IgD-negative memory B cell (primary cell): ENCODE results near the gene ERG. TPM values are rescaled to one million over a fixed set of nuclear protein-coding genes. Genes with fewer than 3 reads are reported as not detected.

Source experiments
- H3K27ac Mint-ChIP-seq, 3 donors: one replicate each; pipeline ENCODE4 v1.8.0; 2020 to 2022; ENCODE audit warnings: mild to moderate bottlenecking in 3 of 3, mixed read lengths in 3 of 3, moderate library complexity in 1 of 3
- H3K27me3 Mint-ChIP-seq: one replicate; pipeline ENCODE4 v1.8.0; 2021; ENCODE audit warnings: mixed read lengths
- H3K36me3 Mint-ChIP-seq: one replicate; pipeline ENCODE4 v1.8.0; 2020; ENCODE audit warnings: mild to moderate bottlenecking, mixed read lengths
- H3K4me1 Mint-ChIP-seq, 3 donors: one replicate each; pipeline ENCODE4 v1.8.0; 2020 to 2022; ENCODE audit warnings: mixed read lengths in 3 of 3, mild to moderate bottlenecking in 1 of 3
- H3K4me3 Mint-ChIP-seq, 4 donors: one replicate each; pipeline ENCODE4 v1.8.0; 2020 to 2022; ENCODE audit warnings: mild to moderate bottlenecking in 4 of 4, mixed read lengths in 4 of 4, moderate library complexity in 3 of 4
- H3K9me3 Mint-ChIP-seq, 3 donors: one replicate each; pipeline ENCODE4 v1.8.0; 2020 to 2021; ENCODE audit warnings: mixed read lengths in 3 of 3, mild to moderate bottlenecking in 1 of 3
- polyA plus RNA-seq: library from polyadenylated mRNA; unstranded; fragments of 300-500 nt; fragmentation: Illumina TruSeq; gene quantifications from one replicate; pipeline ENCODE4 v1.2.3, GENCODE V29; 2021

Gene ERG
- polyA plus RNA-seq, 1 donor from 2014 or later = not detected

- H3K27ac Mint-ChIP-seq = no peak overlapping the region
- no peaks in the 10 kb centered on the region for H3K4me1 Mint-ChIP-seq
- H3K27me3 Mint-ChIP-seq = peaks cover 3% of the 10 kb centered on the region
- peaks cover 0 to 2% (median 2%) of the 10 kb centered on the region in 3 donors for H3K9me3 Mint-ChIP-seq
- H3K36me3 Mint-ChIP-seq = no peaks in the 10 kb centered on the region
- H3K4me3 Mint-ChIP-seq = no peak overlapping the region
These were observed 78.1 kb downstream of the ERG start for GRCh38 chr21:38420140-38420539.

- Mint-ChIP-seq H3K4me1 (no peaks in the 10 kb centered on the region), H3K9me3 (peaks cover 0 to 2% (median 2%) of the 10 kb centered on the region in 3 donors), H3K4me3 (no peak overlapping the region), H3K27ac (no peak overlapping the region), H3K27me3 (no peaks in the 10 kb centered on the region), H3K36me3 (no peaks in the 10 kb centered on the region)
These were observed 80.6 kb downstream of the ERG start for GRCh38 chr21:38417726-38418125.

- H3K9me3 Mint-ChIP-seq = peaks cover 0 to 5% (median 4%) of the 10 kb centered on the region in 3 donors
These were observed 81.5 kb downstream of the ERG start for GRCh38 chr21:38416791-38417190.

GRCh38 chr21:38413958-38414548, 84.2 kb downstream of the ERG start:
- Mint-ChIP-seq H3K4me1 (no peaks in the 10 kb centered on the region), H3K36me3 (no peaks in the 10 kb centered on the region), H3K4me3 (no peak overlapping the region), H3K27me3 (no peaks in the 10 kb centered on the region), H3K9me3 (peaks cover 0 to 5% (median 3%) of the 10 kb centered on the region in 3 donors), H3K27ac (no peak overlapping the region)

More at GRCh38 chr21:38416791-38417190, 81.5 kb downstream of the ERG start:
- Mint-ChIP-seq H3K4me1 (no peaks in the 10 kb centered on the region), H3K27ac (no peak overlapping the region), H3K27me3 (no peaks in the 10 kb centered on the region), H3K36me3 (no peaks in the 10 kb centered on the region), H3K4me3 (no peak overlapping the region)

- H3K4me3 Mint-ChIP-seq = no peak overlapping the region
- no peak overlapping the region for H3K27ac Mint-ChIP-seq
- H3K4me1 Mint-ChIP-seq = no peaks in the 10 kb centered on the region
- peaks cover 0 to 3% (median 3%) of the 10 kb centered on the region in 3 donors for H3K9me3 Mint-ChIP-seq
- H3K36me3 Mint-ChIP-seq = no peaks in the 10 kb centered on the region
- no peaks in the 10 kb centered on the region for H3K27me3 Mint-ChIP-seq
These were observed 87.8 kb downstream of the ERG start for GRCh38 chr21:38410466-38410865.

- H3K4me1 Mint-ChIP-seq = no peaks in the 10 kb centered on the region
- H3K27me3 Mint-ChIP-seq = no peaks in the 10 kb centered on the region
- H3K9me3 Mint-ChIP-seq = peaks cover 0 to 3% (median 3%) of the 10 kb centered on the region in 3 donors
- H3K4me3 Mint-ChIP-seq = no peak overlapping the region
- no peaks in the 10 kb centered on the region for H3K36me3 Mint-ChIP-seq
- H3K27ac Mint-ChIP-seq = no peak overlapping the region
These were observed 88.4 kb downstream of the ERG start for GRCh38 chr21:38409907-38410306.

GRCh38 chr21:38404177-38404576, 94.1 kb downstream of the ERG start:
- H3K9me3 Mint-ChIP-seq = no peaks in the 10 kb centered on the region

GRCh38 chr21:38402795-38403194, 95.5 kb downstream of the ERG start:
- no peaks in the 10 kb centered on the region for H3K36me3 Mint-ChIP-seq
- no peak overlapping the region for H3K4me3 Mint-ChIP-seq
- no peaks in the 10 kb centered on the region for H3K27me3 Mint-ChIP-seq
- no peak overlapping the region for H3K27ac Mint-ChIP-seq
- no peaks in the 10 kb centered on the region for H3K4me1 Mint-ChIP-seq
- peaks cover 0 to 2% (median 0%) of the 10 kb centered on the region in 3 donors for H3K9me3 Mint-ChIP-seq

More at GRCh38 chr21:38404177-38404576, 94.1 kb downstream of the ERG start:
- Mint-ChIP-seq H3K4me1 (no peaks in the 10 kb centered on the region), H3K36me3 (no peaks in the 10 kb centered on the region), H3K27me3 (no peaks in the 10 kb centered on the region), H3K27ac (no peak overlapping the region), H3K4me3 (no peak overlapping the region)

GRCh38 chr21:38402291-38402690, 96.0 kb downstream of the ERG start:
- Mint-ChIP-seq H3K9me3 (peaks cover 0 to 2% (median 0%) of the 10 kb centered on the region in 3 donors), H3K36me3 (no peaks in the 10 kb centered on the region), H3K4me3 (no peak overlapping the region), H3K27me3 (no peaks in the 10 kb centered on the region), H3K4me1 (no peaks in the 10 kb centered on the region), H3K27ac (no peak overlapping the region)

GRCh38 chr21:38401191-38401926, 96.9 kb downstream of the ERG start:
- Mint-ChIP-seq H3K9me3 (peaks cover 0 to 5% (median 0%) of the 10 kb centered on the region in 3 donors), H3K27ac (no peak overlapping the region), H3K4me1 (no peaks in the 10 kb centered on the region)

GRCh38 chr21:38400195-38400919, 97.9 kb downstream of the ERG start:
- H3K9me3 Mint-ChIP-seq = peaks cover 0 to 5% (median 0%) of the 10 kb centered on the region in 3 donors
- no peak overlapping the region for H3K27ac Mint-ChIP-seq
- peaks cover 3% of the 10 kb centered on the region for H3K27me3 Mint-ChIP-seq
- no peaks in the 10 kb centered on the region for H3K36me3 Mint-ChIP-seq
- no peak overlapping the region for H3K4me3 Mint-ChIP-seq
- H3K4me1 Mint-ChIP-seq = no peaks in the 10 kb centered on the region

More at GRCh38 chr21:38401191-38401926, 96.9 kb downstream of the ERG start:
- Mint-ChIP-seq H3K4me3 (no peak overlapping the region), H3K27me3 (peaks cover 3% of the 10 kb centered on the region), H3K36me3 (no peaks in the 10 kb centered on the region)

GRCh38 chr21:38399103-38399502, 99.2 kb downstream of the ERG start:
- Mint-ChIP-seq H3K36me3 (no peaks in the 10 kb centered on the region), H3K27me3 (peaks cover 3% of the 10 kb centered on the region), H3K4me1 (no peaks in the 10 kb centered on the region), H3K4me3 (no peak overlapping the region), H3K27ac (no peak overlapping the region), H3K9me3 (peaks cover 0 to 5% (median 0%) of the 10 kb centered on the region in 3 donors)

GRCh38 chr21:38396325-38396724, 102.0 kb downstream of the ERG start:
- Mint-ChIP-seq H3K36me3 (no peaks in the 10 kb centered on the region), H3K9me3 (peaks cover 0 to 5% (median 0%) of the 10 kb centered on the region in 3 donors), H3K4me1 (no peaks in the 10 kb centered on the region), H3K27me3 (peaks cover 3% of the 10 kb centered on the region), H3K4me3 (no peak overlapping the region), H3K27ac (no peak overlapping the region)

- Mint-ChIP-seq H3K4me1 (no peaks in the 10 kb centered on the region), H3K27me3 (peaks cover 3% of the 10 kb centered on the region), H3K36me3 (no peaks in the 10 kb centered on the region), H3K4me3 (no peak overlapping the region), H3K27ac (no peak overlapping the region), H3K9me3 (peaks cover 0 to 5% (median 0%) of the 10 kb centered on the region in 3 donors)
These were observed 102.7 kb downstream of the ERG start for GRCh38 chr21:38395581-38395980.

- H3K4me3 Mint-ChIP-seq = no peak overlapping the region
- peaks cover 3% of the 10 kb centered on the region for H3K27me3 Mint-ChIP-seq
- no peak overlapping the region for H3K27ac Mint-ChIP-seq
- no peaks in the 10 kb centered on the region for H3K4me1 Mint-ChIP-seq
- no peaks in the 10 kb centered on the region for H3K36me3 Mint-ChIP-seq
- peaks cover 0 to 4% (median 0%) of the 10 kb centered on the region in 3 donors for H3K9me3 Mint-ChIP-seq
These were observed 105.6 kb downstream of the ERG start for GRCh38 chr21:38392661-38393060.
